Measurements from ENCODE around the gene STARD9. TPM values are rescaled to one million over a fixed set of nuclear protein-coding genes. Genes with fewer than 3 reads are reported as not detected.
A peak's percentile ranks its signal among the peaks of the same experiment; 100 is the strongest.

STARD9 gene
- total and polyA plus RNA-seq, 10 of the 15 experiments (the other 5 are each of a cell fraction or from before 2014, with no cell fraction given) = 0.58 to 11.5 (median 6.1) TPM

DNA sequence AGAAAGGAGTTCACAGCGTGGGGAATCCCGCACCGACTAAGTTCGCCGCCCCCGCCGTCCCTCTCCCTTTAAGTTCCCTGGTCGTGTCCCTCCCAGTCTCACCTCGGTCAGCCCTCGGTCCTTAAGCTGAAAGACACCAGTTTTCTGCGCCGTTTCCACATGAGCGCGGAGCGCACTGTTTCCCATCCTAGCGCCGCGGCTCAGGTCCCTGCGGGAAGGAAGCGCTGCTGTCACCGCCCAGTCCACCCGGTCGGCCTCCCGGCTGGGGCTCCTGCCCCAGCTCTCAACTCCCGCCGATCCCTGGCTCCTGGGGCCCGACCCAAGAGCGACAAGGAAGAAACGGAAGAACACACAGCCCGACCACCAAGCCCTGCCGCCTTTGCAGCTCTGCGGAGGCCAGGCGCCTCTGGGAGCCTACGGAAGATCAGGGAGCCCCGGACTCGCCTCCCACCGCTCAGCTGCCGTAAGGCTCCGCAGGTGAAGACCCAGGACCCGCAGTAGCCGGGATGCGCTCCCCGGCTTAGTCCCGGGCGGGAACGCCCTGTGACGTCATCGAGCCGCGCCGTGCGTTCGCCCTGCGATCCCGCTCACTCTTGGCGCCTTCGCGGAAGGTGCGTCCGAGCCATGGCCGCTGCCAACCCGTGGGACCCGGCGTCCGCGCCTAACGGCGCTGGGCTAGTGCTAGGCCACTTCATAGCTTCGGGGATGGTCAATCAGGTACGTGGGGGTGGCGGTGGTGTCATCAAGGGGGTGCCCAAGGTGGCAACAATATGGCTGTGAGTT, 27.0 kb upstream of the STARD9 start, which contains the start of the genes HAUS2 and LRRC57 (continued):
- TF ChIP-seq, protein P1, sequence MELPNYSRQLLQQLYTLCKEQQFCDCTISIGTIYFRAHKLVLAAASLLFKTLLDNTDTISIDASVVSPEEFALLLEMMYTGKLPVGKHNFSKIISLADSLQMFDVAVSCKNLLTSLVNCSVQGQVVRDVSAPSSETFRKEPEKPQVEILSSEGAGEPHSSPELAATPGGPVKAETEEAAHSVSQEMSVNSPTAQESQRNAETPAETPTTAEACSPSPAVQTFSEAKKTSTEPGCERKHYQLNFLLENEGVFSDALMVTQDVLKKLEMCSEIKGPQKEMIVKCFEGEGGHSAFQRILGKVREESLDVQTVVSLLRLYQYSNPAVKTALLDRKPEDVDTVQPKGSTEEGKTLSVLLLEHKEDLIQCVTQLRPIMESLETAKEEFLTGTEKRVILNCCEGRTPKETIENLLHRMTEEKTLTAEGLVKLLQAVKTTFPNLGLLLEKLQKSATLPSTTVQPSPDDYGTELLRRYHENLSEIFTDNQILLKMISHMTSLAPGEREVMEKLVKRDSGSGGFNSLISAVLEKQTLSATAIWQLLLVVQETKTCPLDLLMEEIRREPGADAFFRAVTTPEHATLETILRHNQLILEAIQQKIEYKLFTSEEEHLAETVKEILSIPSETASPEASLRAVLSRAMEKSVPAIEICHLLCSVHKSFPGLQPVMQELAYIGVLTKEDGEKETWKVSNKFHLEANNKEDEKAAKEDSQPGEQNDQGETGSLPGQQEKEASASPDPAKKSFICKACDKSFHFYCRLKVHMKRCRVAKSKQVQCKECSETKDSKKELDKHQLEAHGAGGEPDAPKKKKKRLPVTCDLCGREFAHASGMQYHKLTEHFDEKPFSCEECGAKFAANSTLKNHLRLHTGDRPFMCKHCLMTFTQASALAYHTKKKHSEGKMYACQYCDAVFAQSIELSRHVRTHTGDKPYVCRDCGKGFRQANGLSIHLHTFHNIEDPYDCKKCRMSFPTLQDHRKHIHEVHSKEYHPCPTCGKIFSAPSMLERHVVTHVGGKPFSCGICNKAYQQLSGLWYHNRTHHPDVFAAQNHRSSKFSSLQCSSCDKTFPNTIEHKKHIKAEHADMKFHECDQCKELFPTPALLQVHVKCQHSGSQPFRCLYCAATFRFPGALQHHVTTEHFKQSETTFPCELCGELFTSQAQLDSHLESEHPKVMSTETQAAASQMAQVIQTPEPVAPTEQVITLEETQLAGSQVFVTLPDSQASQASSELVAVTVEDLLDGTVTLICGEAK (IDR thresholded peaks at IDR 0.05; ENCODE audit: borderline replicate concordance) = no peak
- TF ChIP-seq, protein P2, sequence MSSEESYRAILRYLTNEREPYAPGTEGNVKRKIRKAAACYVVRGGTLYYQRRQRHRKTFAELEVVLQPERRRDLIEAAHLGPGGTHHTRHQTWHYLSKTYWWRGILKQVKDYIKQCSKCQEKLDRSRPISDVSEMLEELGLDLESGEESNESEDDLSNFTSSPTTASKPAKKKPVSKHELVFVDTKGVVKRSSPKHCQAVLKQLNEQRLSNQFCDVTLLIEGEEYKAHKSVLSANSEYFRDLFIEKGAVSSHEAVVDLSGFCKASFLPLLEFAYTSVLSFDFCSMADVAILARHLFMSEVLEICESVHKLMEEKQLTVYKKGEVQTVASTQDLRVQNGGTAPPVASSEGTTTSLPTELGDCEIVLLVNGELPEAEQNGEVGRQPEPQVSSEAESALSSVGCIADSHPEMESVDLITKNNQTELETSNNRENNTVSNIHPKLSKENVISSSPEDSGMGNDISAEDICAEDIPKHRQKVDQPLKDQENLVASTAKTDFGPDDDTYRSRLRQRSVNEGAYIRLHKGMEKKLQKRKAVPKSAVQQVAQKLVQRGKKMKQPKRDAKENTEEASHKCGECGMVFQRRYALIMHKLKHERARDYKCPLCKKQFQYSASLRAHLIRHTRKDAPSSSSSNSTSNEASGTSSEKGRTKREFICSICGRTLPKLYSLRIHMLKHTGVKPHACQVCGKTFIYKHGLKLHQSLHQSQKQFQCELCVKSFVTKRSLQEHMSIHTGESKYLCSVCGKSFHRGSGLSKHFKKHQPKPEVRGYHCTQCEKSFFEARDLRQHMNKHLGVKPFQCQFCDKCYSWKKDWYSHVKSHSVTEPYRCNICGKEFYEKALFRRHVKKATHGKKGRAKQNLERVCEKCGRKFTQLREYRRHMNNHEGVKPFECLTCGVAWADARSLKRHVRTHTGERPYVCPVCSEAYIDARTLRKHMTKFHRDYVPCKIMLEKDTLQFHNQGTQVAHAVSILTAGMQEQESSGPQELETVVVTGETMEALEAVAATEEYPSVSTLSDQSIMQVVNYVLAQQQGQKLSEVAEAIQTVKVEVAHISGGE (CRISPR knock-in tag; IDR thresholded peaks at IDR 0.05) = no peak
- TF ChIP-seq BRCA1 (IDR thresholded peaks at IDR 0.05; ENCODE audit: low read depth, low read length) = peak; percentile 58
- TF ChIP-seq RCOR1 (conservative IDR thresholded peaks at IDR 0.05; ENCODE audit: low read depth, low read length) = no peak
- TF ChIP-seq CREB1 (IDR thresholded peaks at IDR 0.05; ENCODE audit: low read depth) = peak; percentile 98
- TF ChIP-seq SREBF2 (IDR thresholded peaks at IDR 0.05; ENCODE audit: low read length) = no peak
- TF ChIP-seq, protein P3, sequence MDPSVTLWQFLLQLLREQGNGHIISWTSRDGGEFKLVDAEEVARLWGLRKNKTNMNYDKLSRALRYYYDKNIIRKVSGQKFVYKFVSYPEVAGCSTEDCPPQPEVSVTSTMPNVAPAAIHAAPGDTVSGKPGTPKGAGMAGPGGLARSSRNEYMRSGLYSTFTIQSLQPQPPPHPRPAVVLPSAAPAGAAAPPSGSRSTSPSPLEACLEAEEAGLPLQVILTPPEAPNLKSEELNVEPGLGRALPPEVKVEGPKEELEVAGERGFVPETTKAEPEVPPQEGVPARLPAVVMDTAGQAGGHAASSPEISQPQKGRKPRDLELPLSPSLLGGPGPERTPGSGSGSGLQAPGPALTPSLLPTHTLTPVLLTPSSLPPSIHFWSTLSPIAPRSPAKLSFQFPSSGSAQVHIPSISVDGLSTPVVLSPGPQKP (IDR thresholded peaks at IDR 0.05; ENCODE audit: low read depth, low read length) = no peak
- TF ChIP-seq HCFC1 (IDR thresholded peaks at IDR 0.05; ENCODE audit: low read length) = peak; percentile 60
- TF ChIP-seq ZZZ3 (IDR thresholded peaks at IDR 0.05; ENCODE audit: control insufficient read depth, insufficient read length, low read depth) = no peak
- no peak for TF ChIP-seq MEF2B (IDR thresholded peaks at IDR 0.05; ENCODE audit: partially characterized antibody, poor library complexity, severe bottlenecking)
- no peak for TF ChIP-seq ZNF274 (IDR thresholded peaks at IDR 0.05; ENCODE audit: insufficient read depth, insufficient read length)
- TF ChIP-seq, protein P4, sequence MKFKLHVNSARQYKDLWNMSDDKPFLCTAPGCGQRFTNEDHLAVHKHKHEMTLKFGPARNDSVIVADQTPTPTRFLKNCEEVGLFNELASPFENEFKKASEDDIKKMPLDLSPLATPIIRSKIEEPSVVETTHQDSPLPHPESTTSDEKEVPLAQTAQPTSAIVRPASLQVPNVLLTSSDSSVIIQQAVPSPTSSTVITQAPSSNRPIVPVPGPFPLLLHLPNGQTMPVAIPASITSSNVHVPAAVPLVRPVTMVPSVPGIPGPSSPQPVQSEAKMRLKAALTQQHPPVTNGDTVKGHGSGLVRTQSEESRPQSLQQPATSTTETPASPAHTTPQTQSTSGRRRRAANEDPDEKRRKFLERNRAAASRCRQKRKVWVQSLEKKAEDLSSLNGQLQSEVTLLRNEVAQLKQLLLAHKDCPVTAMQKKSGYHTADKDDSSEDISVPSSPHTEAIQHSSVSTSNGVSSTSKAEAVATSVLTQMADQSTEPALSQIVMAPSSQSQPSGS (IDR thresholded peaks at IDR 0.05; ENCODE audit: low read length) = no peak
- TF ChIP-seq MTA2 (IDR thresholded peaks at IDR 0.05; ENCODE audit: low read depth) = no peak; the same call in 1 of the 2 replicates
- TF ChIP-seq NFYB (IDR thresholded peaks at IDR 0.05; ENCODE audit: insufficient read depth, low read depth, low read length) = no peak
- no peak for TF ChIP-seq TCF7 (IDR thresholded peaks at IDR 0.05; ENCODE audit: borderline replicate concordance)
- TF ChIP-seq FOXK2 (IDR thresholded peaks at IDR 0.05) = no peak
- TF ChIP-seq ZSCAN29 (IDR thresholded peaks at IDR 0.05) = no peak
- no peak for TF ChIP-seq RBBP5 (conservative IDR thresholded peaks at IDR 0.05)
- TF ChIP-seq FOXM1 (IDR thresholded peaks at IDR 0.05; ENCODE audit: low read depth, low read length) = no peak
- peak; percentile 49; the same call in 1 of the 3 replicates for TF ChIP-seq POU2F2 (IDR thresholded peaks at IDR 0.05; ENCODE audit: borderline replicate concordance, low read depth, low read length)
- no peak for TF ChIP-seq CEBPB (IDR thresholded peaks at IDR 0.05; ENCODE audit: borderline replicate concordance in 1 of 2, low read depth in 2 of 2, low read length in 2 of 2)

Data from GM12878 (cell line).